GM12878 (cell line): ENCODE measurements around the gene KRTAP13-4. TPM values are rescaled to one million over a fixed set of nuclear protein-coding genes. Genes with fewer than 3 reads are reported as not detected.

Experiments
- ATAC-seq: fragments of 200-7000 bp; cut with Tn5 transposase; 3 replicates; pipeline ENCODE4 v1.9.1; 2020; ENCODE audit warnings: mild to moderate bottlenecking, moderate library complexity
- BruUV-seq: library from RNA; stranded (reverse); fragments of 400-500 nt; replicated peaks from 2 replicates; lab custom pipeline; 2021; lab: Mats Ljungman, UMichigan
- CTCF ChIA-PET: fragments of 300-600 bp; sonication (Branson Sonifier 250); formaldehyde crosslinking; extraction: SDS; loops from one replicate; lab custom pipeline; 2021; ENCODE audit warnings: inconsistent platforms; lab: Yijun Ruan, JAX
- POLR2A ChIA-PET: fragments of 350-600 bp; formaldehyde crosslinking; extraction: SDS; loops from one replicate; lab custom pipeline; 2021; ENCODE audit warnings: inconsistent platforms; lab: Charles Lee
- RAD21 ChIA-PET: fragments of 300-600 bp; sonication (Branson Sonifier 250); formaldehyde crosslinking; loops from one replicate; lab custom pipeline; 2023; ENCODE audit warnings: antibody characterized with exemption; ENCODE audit not compliant: unreplicated experiment; lab: Charles Lee
- SMC1A ChIA-PET: fragments of 300-600 bp; sonication (Branson Sonifier 250); formaldehyde crosslinking; loops from one replicate; lab custom pipeline; 2023; ENCODE audit not compliant: unreplicated experiment, uncharacterized antibody; lab: Charles Lee
- DNase-seq: peaks from one replicate; pipeline ENCODE4 v3.0.0-alpha.2; 2011; ENCODE audit warnings: low read depth, low spot score
- FAIRE-seq: peaks from 3 replicates; lab custom pipeline; 2011; peaks lifted over from hg19 to GRCh38; lab: Jason Lieb, UNC
- H2AFZ ChIP-seq: 2 replicates; pipeline ENCODE4 v1.6.0; 2011; ENCODE audit warnings: low read depth, low read length, control low read depth; ENCODE audit not compliant: control insufficient read depth
- H3K27ac ChIP-seq: 2 replicates; pipeline ENCODE4 v1.5.1; 2011; ENCODE audit warnings: control low read depth; ENCODE audit not compliant: control insufficient read depth, insufficient read depth
- H3K27me3 ChIP-seq, 2 experiments: replicated peaks in 1 of 2; 2 replicates each; pipeline versions ENCODE4 v1.6.0 to v1.6.1; 2011; ENCODE audit warnings: low read length in 1 of 2; ENCODE audit not compliant: control insufficient read depth in 2 of 2, insufficient read depth in 2 of 2
- H3K36me3 ChIP-seq, 2 experiments: 2 replicates each; pipeline ENCODE4 v1.5.1; 2011; ENCODE audit warnings: low read length in 1 of 2; ENCODE audit not compliant: control insufficient read depth in 2 of 2, insufficient read depth in 2 of 2
- H3K4me1 ChIP-seq: 2 replicates; pipeline ENCODE4 v1.6.1; 2011; ENCODE audit warnings: mild to moderate bottlenecking, low read length, moderate library complexity, mixed read lengths; ENCODE audit not compliant: control insufficient read depth, insufficient read depth
- H3K4me2 ChIP-seq: 2 replicates; pipeline ENCODE4 v1.6.0; 2011; ENCODE audit warnings: control low read depth; ENCODE audit not compliant: control insufficient read depth, insufficient read depth
- H3K4me3 ChIP-seq: fragments of 200-600 bp; sonication (generic); 2 replicates; pipeline ENCODE4 v1.5.1; 2016
- H3K79me2 ChIP-seq: 2 replicates; pipeline ENCODE4 v1.6.0; 2011; ENCODE audit warnings: low read length; ENCODE audit not compliant: control insufficient read depth, insufficient read depth
- H3K9ac ChIP-seq: 2 replicates; pipeline ENCODE4 v1.8.0; 2011; ENCODE audit warnings: low read length, control low read depth, mixed read lengths; ENCODE audit not compliant: control insufficient read depth, insufficient read depth
- H3K9me3 ChIP-seq: replicated peaks from 3 replicates; pipeline ENCODE4 v1.5.1; 2011; ENCODE audit warnings: mild to moderate bottlenecking, low read length; ENCODE audit not compliant: control insufficient read depth, insufficient read depth
- H4K20me1 ChIP-seq: 2 replicates; pipeline ENCODE4 v1.6.0; 2011; ENCODE audit not compliant: control insufficient read depth, insufficient read depth
- CBFB ChIP-seq: IDR thresholded peaks from 2 replicates; pipeline ENCODE4 v1.6.1; 2016; ENCODE audit warnings: antibody characterized with exemption, low read depth
- GABPA ChIP-seq: IDR thresholded peaks from 2 replicates; pipeline ENCODE4 v1.6.1; 2014; ENCODE audit warnings: antibody characterized with exemption, low read depth, mild to moderate bottlenecking, inconsistent platforms
- GATAD2B ChIP-seq: fragments of 450-650 bp; conservative IDR thresholded peaks from 2 replicates; pipeline ENCODE4 v1.6.1; 2017; ENCODE audit warnings: low read depth, mild to moderate bottlenecking, moderate library complexity
- JUND ChIP-seq: IDR thresholded peaks from 2 replicates; pipeline ENCODE4 v1.6.1; 2012; ENCODE audit warnings: low read depth, mild to moderate bottlenecking, low read length, improper control_type of control experiment, moderate library complexity
- MXI1 ChIP-seq: fragments of 150-350 bp; IDR thresholded peaks from 2 replicates; pipeline ENCODE4 v1.6.1; 2011; ENCODE audit warnings: low read depth, mild to moderate bottlenecking, inconsistent platforms, low read length, improper control_type of control experiment
- NFIC ChIP-seq: IDR thresholded peaks from 2 replicates; pipeline ENCODE4 v1.6.1; 2012; ENCODE audit warnings: low read depth, mild to moderate bottlenecking, inconsistent platforms, low read length, moderate library complexity
- SMAD5 ChIP-seq: IDR thresholded peaks from 2 replicates; pipeline ENCODE4 v1.6.1; 2016; ENCODE audit warnings: antibody characterized with exemption, low read depth
- ZNF207 ChIP-seq: fragments of 450-650 bp; IDR thresholded peaks from 2 replicates; pipeline ENCODE4 v1.6.1; 2014; ENCODE audit warnings: antibody characterized with exemption, mild to moderate bottlenecking, borderline replicate concordance
- WGBS: methylation state at CpG from one replicate; pipeline ENCODE4 v1.1.6; 2016; ENCODE audit warnings: low lambda C conversion rate; ENCODE audit not compliant: insufficient replicate concordance, insufficient coverage; ENCODE audit errors: missing lambda C conversion rate; 5-methylcytosine and 5-hydroxymethylcytosine counted together
- in situ Hi-C: fragments of 300-500 bp; cut with MboI; formaldehyde crosslinking; loops from 9 replicates; pipeline ENCODE4 v1.14.3; 2018; ENCODE audit warnings: mixed read lengths
- intact Hi-C: fragments of 100-400 bp; cut with micrococcal nuclease; formaldehyde crosslinking; loops from one replicate; pipeline ENCODE4 v1.14.2; 2022; ENCODE audit not compliant: unreplicated experiment
- polyA plus RNA-seq, 11 experiments: library from polyadenylated mRNA; depleted of rRNA in 4 of 11; unstranded in 6 of 11; stranded (reverse) in 5 of 11; fragments of >200 nt; fragmentation: Nextera tagmentation in 4 of 11; fragmentation: Illumina TruSeq in 1 of 11; extraction: Ambion mirVana in 4 of 11; extraction: Trizol in 1 of 11; gene quantifications; 1 replicate in 1 of 11; 2 replicates in 10 of 11; pipeline versions ENCODE4 v1.2.1 to v1.2.3, GENCODE V29; 2011 to 2016; ENCODE audit warnings: inconsistent platforms in 2 of 11, missing spikeins in 2 of 11, low read depth in 1 of 11
- total RNA-seq, 4 experiments: library from RNA; depleted of rRNA in 3 of 4; stranded (reverse); fragments of >200 nt in 3 of 4; fragmentation: Illumina TruSeq in 1 of 4; extraction: Trizol in 1 of 4; gene quantifications; 2 replicates each; pipeline versions ENCODE4 v1.2.1 to v1.2.3, GENCODE V29; 2013 to 2021
- TF ChIP-seq, protein P1 (sequence below): IDR thresholded peaks from 2 replicates; pipeline ENCODE4 v1.6.1; 2012; ENCODE audit warnings: mild to moderate bottlenecking, low read depth, low read length
- TF ChIP-seq, protein P2 (sequence below): IDR thresholded peaks from 2 replicates; pipeline ENCODE4 v1.6.1; 2012; ENCODE audit warnings: low read depth, low read length, improper control_type of control experiment
- TF ChIP-seq, protein P3 (sequence below): fragments of 450-650 bp; IDR thresholded peaks from 2 replicates; pipeline ENCODE4 v1.6.1; 2017; ENCODE audit warnings: mild to moderate bottlenecking, moderate library complexity
- TF ChIP-seq, protein P4 (sequence below): fragments of 150-350 bp; IDR thresholded peaks from 2 replicates; pipeline ENCODE4 v1.6.1; 2016; ENCODE audit warnings: low read depth, low read length

The KRTAP13-4 gene
- total and polyA plus RNA-seq, 10 of the 15 experiments (the other 5 are each of a cell fraction or from before 2014, with no cell fraction given) = not detected

DNA sequence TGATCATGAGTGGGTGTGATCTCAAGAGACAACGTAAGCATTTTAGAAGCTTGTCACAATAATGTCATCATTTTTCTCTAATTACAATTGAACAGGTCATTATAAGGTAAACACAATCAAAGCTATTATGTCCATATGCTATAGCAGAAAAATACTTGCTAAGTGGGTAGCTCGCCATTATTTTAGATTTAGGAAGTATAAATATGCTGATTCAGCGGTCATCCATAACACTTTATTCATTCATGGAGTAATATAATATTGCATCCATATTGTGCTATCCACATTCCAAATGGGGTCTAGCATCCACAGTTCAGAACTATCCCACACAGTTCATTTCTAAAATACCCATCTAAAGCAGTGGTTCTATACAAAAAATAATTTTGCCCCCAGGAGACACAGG is 18.5 kb downstream of the KRTAP13-4 start:
- POLR2A ChIA-PET = interaction anchor here (0.6 kb wide), 2 partner anchors 34 to 215 kb away, joined by 3 to 4 read pairs; no protein-coding TSS in a partner anchor
- DNase-seq (no peak), FAIRE-seq (no peak), ATAC-seq (no peak)
- Histone ChIP-seq H3K9me3 (no peaks in the 10 kb centered on the region), H3K4me1 (no peaks in the 10 kb centered on the region), H3K9ac (no peak overlapping the region), H2AFZ (no peak overlapping the region), H3K27me3 (no peaks in the 10 kb centered on the region), H3K4me3 (no peak overlapping the region), H3K4me2 (no peak overlapping the region), H4K20me1 (no peaks in the 10 kb centered on the region), H3K79me2 (no peaks in the 10 kb centered on the region), H3K36me3 (no peaks in the 10 kb centered on the region), H3K27ac (no peak overlapping the region)
- in situ Hi-C loops = no loop called here
- WGBS = 21% methylated on average over 3 of the region's 3 CpGs
- RAD21 ChIA-PET = no interaction called here
- SMC1A ChIA-PET = no interaction called here
- BruUV-seq = no TSS peak
- intact Hi-C loops = loop anchor here (10.0 kb wide), 1 partner anchor 56 kb away; the partner anchor contains the start of gene KRTAP19-5
- CTCF ChIA-PET = no interaction called here
- TF ChIP-seq MXI1 (no peak), NFIC (no peak), SMAD5 (no peak), ZNF207 (no peak), GABPA (no peak), CBFB (no peak), JUND (no peak), GATAD2B (no peak)
- TF ChIP-seq, protein P1, sequence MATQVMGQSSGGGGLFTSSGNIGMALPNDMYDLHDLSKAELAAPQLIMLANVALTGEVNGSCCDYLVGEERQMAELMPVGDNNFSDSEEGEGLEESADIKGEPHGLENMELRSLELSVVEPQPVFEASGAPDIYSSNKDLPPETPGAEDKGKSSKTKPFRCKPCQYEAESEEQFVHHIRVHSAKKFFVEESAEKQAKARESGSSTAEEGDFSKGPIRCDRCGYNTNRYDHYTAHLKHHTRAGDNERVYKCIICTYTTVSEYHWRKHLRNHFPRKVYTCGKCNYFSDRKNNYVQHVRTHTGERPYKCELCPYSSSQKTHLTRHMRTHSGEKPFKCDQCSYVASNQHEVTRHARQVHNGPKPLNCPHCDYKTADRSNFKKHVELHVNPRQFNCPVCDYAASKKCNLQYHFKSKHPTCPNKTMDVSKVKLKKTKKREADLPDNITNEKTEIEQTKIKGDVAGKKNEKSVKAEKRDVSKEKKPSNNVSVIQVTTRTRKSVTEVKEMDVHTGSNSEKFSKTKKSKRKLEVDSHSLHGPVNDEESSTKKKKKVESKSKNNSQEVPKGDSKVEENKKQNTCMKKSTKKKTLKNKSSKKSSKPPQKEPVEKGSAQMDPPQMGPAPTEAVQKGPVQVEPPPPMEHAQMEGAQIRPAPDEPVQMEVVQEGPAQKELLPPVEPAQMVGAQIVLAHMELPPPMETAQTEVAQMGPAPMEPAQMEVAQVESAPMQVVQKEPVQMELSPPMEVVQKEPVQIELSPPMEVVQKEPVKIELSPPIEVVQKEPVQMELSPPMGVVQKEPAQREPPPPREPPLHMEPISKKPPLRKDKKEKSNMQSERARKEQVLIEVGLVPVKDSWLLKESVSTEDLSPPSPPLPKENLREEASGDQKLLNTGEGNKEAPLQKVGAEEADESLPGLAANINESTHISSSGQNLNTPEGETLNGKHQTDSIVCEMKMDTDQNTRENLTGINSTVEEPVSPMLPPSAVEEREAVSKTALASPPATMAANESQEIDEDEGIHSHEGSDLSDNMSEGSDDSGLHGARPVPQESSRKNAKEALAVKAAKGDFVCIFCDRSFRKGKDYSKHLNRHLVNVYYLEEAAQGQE = no peak
- TF ChIP-seq, protein P2, sequence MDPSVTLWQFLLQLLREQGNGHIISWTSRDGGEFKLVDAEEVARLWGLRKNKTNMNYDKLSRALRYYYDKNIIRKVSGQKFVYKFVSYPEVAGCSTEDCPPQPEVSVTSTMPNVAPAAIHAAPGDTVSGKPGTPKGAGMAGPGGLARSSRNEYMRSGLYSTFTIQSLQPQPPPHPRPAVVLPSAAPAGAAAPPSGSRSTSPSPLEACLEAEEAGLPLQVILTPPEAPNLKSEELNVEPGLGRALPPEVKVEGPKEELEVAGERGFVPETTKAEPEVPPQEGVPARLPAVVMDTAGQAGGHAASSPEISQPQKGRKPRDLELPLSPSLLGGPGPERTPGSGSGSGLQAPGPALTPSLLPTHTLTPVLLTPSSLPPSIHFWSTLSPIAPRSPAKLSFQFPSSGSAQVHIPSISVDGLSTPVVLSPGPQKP = no peak
- TF ChIP-seq, protein P3, sequence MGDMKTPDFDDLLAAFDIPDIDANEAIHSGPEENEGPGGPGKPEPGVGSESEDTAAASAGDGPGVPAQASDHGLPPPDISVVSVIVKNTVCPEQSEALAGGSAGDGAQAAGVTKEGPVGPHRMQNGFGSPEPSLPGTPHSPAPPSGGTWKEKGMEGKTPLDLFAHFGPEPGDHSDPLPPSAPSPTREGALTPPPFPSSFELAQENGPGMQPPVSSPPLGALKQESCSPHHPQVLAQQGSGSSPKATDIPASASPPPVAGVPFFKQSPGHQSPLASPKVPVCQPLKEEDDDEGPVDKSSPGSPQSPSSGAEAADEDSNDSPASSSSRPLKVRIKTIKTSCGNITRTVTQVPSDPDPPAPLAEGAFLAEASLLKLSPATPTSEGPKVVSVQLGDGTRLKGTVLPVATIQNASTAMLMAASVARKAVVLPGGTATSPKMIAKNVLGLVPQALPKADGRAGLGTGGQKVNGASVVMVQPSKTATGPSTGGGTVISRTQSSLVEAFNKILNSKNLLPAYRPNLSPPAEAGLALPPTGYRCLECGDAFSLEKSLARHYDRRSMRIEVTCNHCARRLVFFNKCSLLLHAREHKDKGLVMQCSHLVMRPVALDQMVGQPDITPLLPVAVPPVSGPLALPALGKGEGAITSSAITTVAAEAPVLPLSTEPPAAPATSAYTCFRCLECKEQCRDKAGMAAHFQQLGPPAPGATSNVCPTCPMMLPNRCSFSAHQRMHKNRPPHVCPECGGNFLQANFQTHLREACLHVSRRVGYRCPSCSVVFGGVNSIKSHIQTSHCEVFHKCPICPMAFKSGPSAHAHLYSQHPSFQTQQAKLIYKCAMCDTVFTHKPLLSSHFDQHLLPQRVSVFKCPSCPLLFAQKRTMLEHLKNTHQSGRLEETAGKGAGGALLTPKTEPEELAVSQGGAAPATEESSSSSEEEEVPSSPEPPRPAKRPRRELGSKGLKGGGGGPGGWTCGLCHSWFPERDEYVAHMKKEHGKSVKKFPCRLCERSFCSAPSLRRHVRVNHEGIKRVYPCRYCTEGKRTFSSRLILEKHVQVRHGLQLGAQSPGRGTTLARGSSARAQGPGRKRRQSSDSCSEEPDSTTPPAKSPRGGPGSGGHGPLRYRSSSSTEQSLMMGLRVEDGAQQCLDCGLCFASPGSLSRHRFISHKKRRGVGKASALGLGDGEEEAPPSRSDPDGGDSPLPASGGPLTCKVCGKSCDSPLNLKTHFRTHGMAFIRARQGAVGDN = no peak
- TF ChIP-seq, protein P4, sequence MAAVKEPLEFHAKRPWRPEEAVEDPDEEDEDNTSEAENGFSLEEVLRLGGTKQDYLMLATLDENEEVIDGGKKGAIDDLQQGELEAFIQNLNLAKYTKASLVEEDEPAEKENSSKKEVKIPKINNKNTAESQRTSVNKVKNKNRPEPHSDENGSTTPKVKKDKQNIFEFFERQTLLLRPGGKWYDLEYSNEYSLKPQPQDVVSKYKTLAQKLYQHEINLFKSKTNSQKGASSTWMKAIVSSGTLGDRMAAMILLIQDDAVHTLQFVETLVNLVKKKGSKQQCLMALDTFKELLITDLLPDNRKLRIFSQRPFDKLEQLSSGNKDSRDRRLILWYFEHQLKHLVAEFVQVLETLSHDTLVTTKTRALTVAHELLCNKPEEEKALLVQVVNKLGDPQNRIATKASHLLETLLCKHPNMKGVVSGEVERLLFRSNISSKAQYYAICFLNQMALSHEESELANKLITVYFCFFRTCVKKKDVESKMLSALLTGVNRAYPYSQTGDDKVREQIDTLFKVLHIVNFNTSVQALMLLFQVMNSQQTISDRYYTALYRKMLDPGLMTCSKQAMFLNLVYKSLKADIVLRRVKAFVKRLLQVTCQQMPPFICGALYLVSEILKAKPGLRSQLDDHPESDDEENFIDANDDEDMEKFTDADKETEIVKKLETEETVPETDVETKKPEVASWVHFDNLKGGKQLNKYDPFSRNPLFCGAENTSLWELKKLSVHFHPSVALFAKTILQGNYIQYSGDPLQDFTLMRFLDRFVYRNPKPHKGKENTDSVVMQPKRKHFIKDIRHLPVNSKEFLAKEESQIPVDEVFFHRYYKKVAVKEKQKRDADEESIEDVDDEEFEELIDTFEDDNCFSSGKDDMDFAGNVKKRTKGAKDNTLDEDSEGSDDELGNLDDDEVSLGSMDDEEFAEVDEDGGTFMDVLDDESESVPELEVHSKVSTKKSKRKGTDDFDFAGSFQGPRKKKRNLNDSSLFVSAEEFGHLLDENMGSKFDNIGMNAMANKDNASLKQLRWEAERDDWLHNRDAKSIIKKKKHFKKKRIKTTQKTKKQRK = no peak
